Muscle of leg (tissue), 11 donors: ENCODE measurements around the gene LGR6. TPM values are rescaled to one million over a fixed set of nuclear protein-coding genes. Genes with fewer than 3 reads are reported as not detected.
"Not testable (repeated sequence)": the region's sequence is repeated elsewhere in the genome, so short reads cannot be mapped to it uniquely, and the experiment has no call there.

Experiments used
- DNase-seq: peaks from one replicate; pipeline ENCODE4 v3.0.0; 2013
- H3K27ac ChIP-seq: one replicate; pipeline ENCODE4 v1.5.1; 2013; ENCODE audit warnings: mild to moderate bottlenecking, low read length, control low read depth
- H3K27me3 ChIP-seq: one replicate; pipeline ENCODE4 v1.6.1; 2013; ENCODE audit warnings: low read length; ENCODE audit not compliant: control insufficient read depth, insufficient read depth
- H3K36me3 ChIP-seq: one replicate; pipeline ENCODE4 v1.6.1; 2013; ENCODE audit warnings: low read length; ENCODE audit not compliant: control insufficient read depth, insufficient read depth
- H3K4me1 ChIP-seq: one replicate; pipeline ENCODE4 v1.6.1; 2013; ENCODE audit warnings: low read length; ENCODE audit not compliant: control insufficient read depth, insufficient read depth
- H3K4me3 ChIP-seq: one replicate; pipeline ENCODE4 v1.5.1; 2013; ENCODE audit warnings: low read length, control low read depth
- H3K9me3 ChIP-seq: replicated peaks from 2 replicates; pipeline ENCODE4 v1.6.1; 2013; ENCODE audit warnings: low read depth, low read length; ENCODE audit not compliant: control insufficient read depth
- WGBS: methylation state at CpG from one replicate; pipeline ENCODE4 v1.1.5; 2013; ENCODE audit warnings: missing lambda C conversion rate; ENCODE audit not compliant: insufficient coverage; 5-methylcytosine and 5-hydroxymethylcytosine counted together
- polyA plus RNA-seq, 8 donors: library from polyadenylated mRNA; unstranded; fragments of 120-200 nt; gene quantifications; one replicate each; pipeline versions ENCODE4 v1.2.1 to v1.2.3, GENCODE V29; 2013; ENCODE audit warnings: inconsistent platforms in 1 of 8, low replicate concordance in 1 of 8; ENCODE audit not compliant: insufficient read length in 8 of 8, insufficient read depth in 1 of 8
- total RNA-seq: library from RNA; stranded (reverse); fragments of 120-200 nt; gene quantifications from one replicate; pipeline ENCODE4 v1.2.4, GENCODE V29; 2013

LGR6 gene
- total and polyA plus RNA-seq, 9 donors = 0.09 to 4.2 (median 0.31) TPM

DNA sequence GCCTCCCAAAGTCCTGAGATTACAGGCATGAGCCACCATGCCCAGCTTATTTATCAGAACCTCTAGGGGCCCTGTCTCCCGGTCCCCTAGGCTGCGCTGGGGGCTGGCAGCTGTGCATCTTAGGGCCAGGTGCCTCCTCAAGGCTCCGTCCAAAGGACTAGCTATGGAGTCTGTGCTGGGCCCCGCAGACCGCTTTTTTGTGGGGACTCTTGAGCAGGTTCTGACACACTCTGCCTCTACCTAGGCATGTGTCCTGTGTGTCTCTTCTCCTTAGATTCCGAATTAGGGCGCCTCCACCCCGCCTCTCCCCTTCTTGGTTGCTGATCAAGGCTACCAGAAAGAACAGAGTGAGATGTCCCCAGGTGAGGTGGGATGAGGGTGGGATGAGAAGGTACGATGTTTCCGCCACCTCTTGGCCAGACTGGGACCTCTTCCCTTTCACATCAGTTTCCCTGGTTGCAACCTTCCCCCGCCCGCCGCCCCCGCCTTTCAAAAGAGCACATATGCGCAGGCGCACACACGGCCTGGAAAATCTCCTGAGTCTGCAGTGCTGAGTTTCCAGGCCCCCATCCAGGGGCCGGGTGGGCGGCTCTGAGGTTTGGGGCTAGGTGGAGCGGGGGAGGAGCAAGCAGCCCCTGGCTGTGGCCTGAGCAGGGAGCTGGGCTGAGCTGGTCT, 28.2 kb upstream of the LGR6 start:
- peaks cover 4% of the 10 kb centered on the region for H3K27me3 ChIP-seq
- 55% methylated on average over 9 of the region's 20 CpGs for WGBS
- H3K9me3 ChIP-seq = no peaks in the 10 kb centered on the region
- no peak overlapping the region for H3K4me3 ChIP-seq
- H3K4me1 ChIP-seq = peaks cover 47% of the 10 kb centered on the region
- H3K27ac ChIP-seq = no peak overlapping the region
- peak; percentile 88 for DNase-seq
- H3K36me3 ChIP-seq = no peaks in the 10 kb centered on the region

DNA sequence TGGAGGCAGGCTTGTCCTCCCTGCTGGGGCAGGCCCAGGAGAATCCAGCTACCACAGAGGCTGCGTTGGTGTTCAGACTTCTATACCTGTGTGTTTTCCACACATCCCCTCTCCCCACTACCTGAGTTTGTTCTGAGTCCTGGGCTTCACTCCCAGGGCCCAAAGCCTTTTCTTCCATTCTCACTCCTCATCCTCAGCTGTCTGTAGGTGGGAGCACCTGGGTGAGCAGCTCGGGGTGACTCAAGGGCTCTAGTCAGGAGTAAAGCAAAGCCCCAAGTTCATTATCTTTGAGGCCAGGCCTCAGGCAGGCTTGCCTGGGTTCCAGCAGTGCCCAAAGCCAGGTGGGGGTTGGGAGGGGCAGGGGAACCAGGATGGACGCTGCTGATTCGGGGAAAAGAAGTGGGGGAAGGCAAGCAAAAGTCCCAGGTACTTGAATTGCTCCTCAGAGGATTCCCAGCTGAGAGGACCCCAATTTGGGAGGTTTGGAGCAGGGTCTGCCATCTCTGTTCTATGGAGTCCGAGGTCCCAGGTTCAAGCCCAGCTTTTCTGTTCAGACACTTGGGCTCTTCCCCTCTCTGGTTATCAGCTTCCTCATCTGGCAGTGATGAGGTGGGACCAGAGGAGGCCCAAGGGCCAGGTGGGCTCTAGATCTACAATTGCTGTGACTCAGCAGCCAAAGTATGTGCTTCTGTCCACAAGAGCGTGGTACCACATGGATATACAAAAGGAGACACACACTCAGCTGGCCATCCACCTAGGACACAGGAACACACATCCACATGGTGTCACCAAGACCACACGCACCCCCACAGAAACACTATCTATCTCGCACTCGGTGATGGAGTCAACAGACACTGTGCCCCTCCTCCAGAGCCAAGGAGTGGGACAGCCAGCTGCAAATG, 27.4 kb upstream of the LGR6 start:
- DNase-seq = no peak
- 64% methylated on average over 6 of the region's 9 CpGs for WGBS
- no peaks in the 10 kb centered on the region for H3K9me3 ChIP-seq

DNA sequence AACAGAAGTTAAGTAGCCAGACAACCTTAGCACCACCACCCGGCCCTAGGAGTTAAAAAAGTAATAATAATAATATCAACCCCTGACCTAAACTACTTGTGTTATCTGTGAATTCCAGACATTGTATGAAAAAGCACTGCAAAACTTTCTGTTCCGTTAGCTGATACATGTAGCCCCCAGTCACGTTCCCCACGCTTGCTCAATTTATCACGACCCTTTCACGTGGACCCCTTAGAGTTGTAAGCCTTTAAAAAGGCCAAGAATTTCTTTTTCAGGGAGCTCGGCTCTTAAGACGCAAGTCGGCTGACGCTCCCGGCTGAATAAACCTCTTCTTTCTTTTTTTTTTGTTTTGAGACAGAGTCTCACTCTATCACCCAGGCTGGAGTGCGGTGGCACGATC, 26.5 kb upstream of the LGR6 start:
- not testable (repeated sequence) for H3K9me3 ChIP-seq, H3K36me3 ChIP-seq, H3K27me3 ChIP-seq, DNase-seq, H3K4me3 ChIP-seq, H3K27ac ChIP-seq
- WGBS = 63% methylated on average over 10 of the region's 13 CpGs
- peaks cover 38% of the 10 kb centered on the region for H3K4me1 ChIP-seq

More for the DNA sequence above, 27.4 kb upstream of the LGR6 start:
- H3K27me3 ChIP-seq = peaks cover 4% of the 10 kb centered on the region
- no peaks in the 10 kb centered on the region for H3K36me3 ChIP-seq
- H3K27ac ChIP-seq = no peak overlapping the region
- peaks cover 42% of the 10 kb centered on the region for H3K4me1 ChIP-seq
- no peak overlapping the region for H3K4me3 ChIP-seq

- Histone ChIP-seq H3K9me3 (no peaks in the 10 kb centered on the region), H3K27ac (no peak overlapping the region), H3K4me3 (no peak overlapping the region), H3K36me3 (no peaks in the 10 kb centered on the region), H3K4me1 (peaks cover 32% of the 10 kb centered on the region), H3K27me3 (peaks cover 2% of the 10 kb centered on the region)
- peak; percentile 79 for DNase-seq
- 20% methylated on average over 15 of the region's 18 CpGs for WGBS
Observed at GRCh38 chr1:202167708-202168415, 25.7 kb upstream of the LGR6 start.

GRCh38 chr1:202168861-202169260, 24.7 kb upstream of the LGR6 start:
- Histone ChIP-seq H3K9me3 (no peaks in the 10 kb centered on the region), H3K4me1 (peaks cover 31% of the 10 kb centered on the region), H3K36me3 (no peaks in the 10 kb centered on the region), H3K27me3 (peaks cover 2% of the 10 kb centered on the region), H3K27ac (no peak overlapping the region), H3K4me3 (no peak overlapping the region)
- DNase-seq = no peak
- 90% methylated on average over 4 of the region's 7 CpGs for WGBS

DNA sequence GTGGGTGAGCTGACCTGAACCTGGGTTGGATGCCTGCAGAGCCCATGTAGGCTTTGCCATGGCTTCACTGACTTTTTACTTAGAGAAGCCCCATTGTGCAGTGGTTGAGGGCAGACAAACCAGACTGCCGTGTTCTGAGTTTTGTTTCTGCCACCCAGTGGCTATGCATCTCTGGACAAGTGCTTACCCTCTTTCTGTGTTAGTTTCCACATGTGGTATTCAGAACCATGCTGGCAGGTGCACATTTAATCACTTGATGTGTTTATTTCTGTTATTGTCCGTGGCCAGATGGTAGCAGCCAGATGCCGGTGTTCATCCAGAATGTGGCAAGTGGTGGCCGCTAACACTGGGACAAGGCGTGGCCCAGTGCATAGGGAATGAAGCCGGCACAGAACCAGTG, 22.9 kb upstream of the LGR6 start:
- Histone ChIP-seq H3K9me3 (no peaks in the 10 kb centered on the region), H3K36me3 (no peaks in the 10 kb centered on the region), H3K4me1 (peaks cover 17% of the 10 kb centered on the region), H3K27me3 (peaks cover 2% of the 10 kb centered on the region), H3K27ac (no peak overlapping the region), H3K4me3 (no peak overlapping the region)
- WGBS = 82% methylated on average over 6 of the region's 6 CpGs
- no peak for DNase-seq

DNA sequence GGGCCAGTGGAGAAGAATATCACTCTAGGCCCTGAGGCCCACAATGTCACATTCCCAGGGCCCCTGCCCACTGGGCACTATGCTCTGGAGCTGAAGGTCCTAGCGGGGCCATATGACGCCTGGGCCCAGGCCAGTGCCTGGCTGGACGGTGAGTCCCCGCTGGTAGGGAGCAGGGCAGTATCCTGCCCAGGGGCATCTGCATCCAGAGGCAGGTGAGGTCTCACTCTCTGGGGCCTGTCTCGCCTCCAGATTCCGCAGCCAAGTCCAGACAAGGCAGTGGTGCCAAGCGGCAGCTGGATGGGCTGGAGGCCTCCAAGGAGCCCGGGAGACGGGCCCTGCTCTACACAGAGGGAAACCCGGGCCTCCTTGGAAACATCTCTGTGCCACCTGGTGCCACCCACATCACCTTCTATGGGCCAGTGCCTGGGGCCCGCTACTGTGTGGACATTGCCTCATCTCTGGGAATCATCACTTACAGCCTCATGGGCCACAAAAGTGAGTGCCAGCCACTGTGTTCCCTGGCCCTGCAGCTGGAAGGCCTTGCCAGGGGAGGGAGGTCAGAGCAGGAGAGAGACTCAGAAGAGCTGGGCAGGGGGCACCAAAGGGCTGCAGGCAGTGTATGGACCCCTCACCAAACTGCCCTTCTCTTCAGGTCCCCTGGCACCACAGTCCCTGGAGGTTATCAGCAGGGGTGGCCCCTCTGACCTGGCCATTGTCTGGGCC, 22.1 kb upstream of the LGR6 start:
- Histone ChIP-seq H3K4me3 (no peak overlapping the region), H3K4me1 (peaks cover 15% of the 10 kb centered on the region), H3K9me3 (no peaks in the 10 kb centered on the region), H3K27me3 (peaks cover 1% of the 10 kb centered on the region), H3K27ac (no peak overlapping the region), H3K36me3 (no peaks in the 10 kb centered on the region)
- WGBS = 86% methylated on average over 10 of the region's 11 CpGs
- no peak for DNase-seq

- Histone ChIP-seq H3K9me3 (no peaks in the 10 kb centered on the region), H3K27ac (no peak overlapping the region), H3K4me1 (peaks cover 15% of the 10 kb centered on the region), H3K4me3 (no peak overlapping the region), H3K27me3 (no peaks in the 10 kb centered on the region), H3K36me3 (no peaks in the 10 kb centered on the region)
- no peak for DNase-seq
- WGBS = 87% methylated on average over 5 of the region's 5 CpGs
Observed at GRCh38 chr1:202172015-202172355, 21.6 kb upstream of the LGR6 start.

- Histone ChIP-seq H3K27ac (no peak overlapping the region), H3K36me3 (no peaks in the 10 kb centered on the region), H3K27me3 (peaks cover 1% of the 10 kb centered on the region), H3K4me3 (no peak overlapping the region), H3K9me3 (no peaks in the 10 kb centered on the region), H3K4me1 (no peaks in the 10 kb centered on the region)
- 78% methylated on average over 6 of the region's 7 CpGs for WGBS
- DNase-seq = no peak
Observed at GRCh38 chr1:202173993-202174392, 19.6 kb upstream of the LGR6 start.
